ENCODE data around the gene RABL2B.

RABL2B gene

DNA sequence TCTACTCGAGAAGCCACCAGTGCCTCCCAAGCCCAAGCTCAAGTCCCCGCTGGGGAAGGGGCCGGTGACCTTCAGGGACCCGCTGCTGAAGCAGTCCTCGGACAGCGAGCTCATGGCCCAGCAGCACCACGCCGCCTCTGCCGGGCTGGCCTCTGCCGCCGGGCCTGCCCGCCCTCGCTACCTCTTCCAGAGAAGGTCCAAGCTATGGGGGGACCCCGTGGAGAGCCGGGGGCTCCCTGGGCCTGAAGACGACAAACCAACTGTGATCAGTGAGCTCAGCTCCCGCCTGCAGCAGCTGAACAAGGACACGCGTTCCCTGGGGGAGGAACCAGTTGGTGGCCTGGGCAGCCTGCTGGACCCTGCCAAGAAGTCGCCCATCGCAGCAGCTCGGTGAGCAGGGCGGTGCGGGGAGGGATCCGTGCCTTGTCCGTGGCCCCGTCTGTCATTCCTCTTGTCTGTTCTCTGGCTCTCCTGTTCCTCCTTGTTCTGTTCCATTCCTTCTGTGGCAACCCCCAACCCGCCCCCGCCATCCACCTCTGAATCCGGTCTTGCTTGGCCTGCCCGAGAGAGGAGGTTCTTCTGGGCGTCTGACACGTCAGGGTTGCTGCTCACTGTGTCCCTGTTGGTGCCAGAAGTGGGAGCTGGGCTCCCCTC lies 61.3 kb downstream of the RABL2B start:
- DNase-seq = no peak

DNA sequence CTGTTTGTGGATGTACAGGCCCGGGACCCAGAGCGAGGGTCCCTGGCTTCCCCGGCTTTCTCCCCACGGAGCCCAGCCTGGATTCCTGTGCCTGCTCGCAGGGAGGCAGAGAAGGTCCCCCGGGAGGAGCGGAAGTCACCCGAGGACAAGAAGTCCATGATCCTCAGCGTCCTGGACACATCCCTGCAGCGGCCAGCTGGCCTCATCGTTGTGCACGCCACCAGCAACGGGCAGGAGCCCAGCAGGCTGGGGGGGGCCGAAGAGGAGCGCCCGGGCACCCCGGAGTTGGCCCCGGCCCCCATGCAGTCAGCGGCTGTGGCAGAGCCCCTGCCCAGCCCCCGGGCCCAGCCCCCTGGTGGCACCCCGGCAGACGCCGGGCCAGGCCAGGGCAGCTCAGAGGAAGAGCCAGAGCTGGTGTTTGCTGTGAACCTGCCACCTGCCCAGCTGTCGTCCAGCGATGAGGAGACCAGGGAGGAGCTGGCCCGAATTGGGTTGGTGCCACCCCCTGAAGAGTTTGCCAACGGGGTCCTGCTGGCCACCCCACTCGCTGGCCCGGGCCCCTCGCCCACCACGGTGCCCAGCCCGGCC lies 62.1 kb downstream of the RABL2B start:
- no peak for DNase-seq

DNA sequence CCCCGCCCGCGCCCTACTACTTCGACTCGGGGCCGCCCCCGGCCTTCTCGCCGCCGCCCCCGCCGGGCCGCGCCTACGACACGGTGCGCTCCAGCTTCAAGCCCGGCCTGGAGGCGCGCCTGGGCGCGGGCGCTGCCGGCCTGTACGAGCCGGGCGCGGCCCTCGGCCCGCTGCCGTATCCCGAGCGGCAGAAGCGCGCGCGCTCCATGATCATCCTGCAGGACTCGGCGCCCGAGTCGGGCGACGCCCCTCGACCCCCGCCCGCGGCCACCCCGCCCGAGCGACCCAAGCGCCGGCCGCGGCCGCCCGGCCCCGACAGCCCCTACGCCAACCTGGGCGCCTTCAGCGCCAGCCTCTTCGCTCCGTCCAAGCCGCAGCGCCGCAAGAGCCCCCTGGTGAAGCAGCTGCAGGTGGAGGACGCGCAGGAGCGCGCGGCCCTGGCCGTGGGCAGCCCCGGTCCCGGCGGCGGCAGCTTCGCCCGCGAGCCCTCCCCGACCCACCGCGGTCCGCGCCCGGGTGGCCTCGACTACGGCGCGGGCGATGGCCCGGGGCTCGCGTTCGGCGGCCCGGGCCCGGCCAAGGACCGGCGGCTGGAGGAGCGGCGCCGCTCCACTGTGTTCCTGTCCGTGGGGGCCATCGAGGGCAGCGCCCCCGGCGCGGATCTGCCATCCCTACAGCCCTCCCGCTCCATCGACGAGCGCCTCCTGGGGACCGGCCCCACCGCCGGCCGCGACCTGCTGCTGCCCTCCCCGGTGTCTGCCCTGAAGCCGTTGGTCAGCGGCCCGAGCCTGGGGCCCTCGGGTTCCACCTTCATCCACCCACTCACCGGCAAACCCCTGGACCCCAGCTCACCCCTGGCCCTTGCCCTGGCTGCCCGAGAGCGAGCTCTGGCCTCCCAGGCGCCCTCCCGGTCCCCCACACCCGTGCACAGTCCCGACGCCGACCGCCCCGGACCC lies 62.9 kb downstream of the RABL2B start:
- DNase-seq = no peak

DNA sequence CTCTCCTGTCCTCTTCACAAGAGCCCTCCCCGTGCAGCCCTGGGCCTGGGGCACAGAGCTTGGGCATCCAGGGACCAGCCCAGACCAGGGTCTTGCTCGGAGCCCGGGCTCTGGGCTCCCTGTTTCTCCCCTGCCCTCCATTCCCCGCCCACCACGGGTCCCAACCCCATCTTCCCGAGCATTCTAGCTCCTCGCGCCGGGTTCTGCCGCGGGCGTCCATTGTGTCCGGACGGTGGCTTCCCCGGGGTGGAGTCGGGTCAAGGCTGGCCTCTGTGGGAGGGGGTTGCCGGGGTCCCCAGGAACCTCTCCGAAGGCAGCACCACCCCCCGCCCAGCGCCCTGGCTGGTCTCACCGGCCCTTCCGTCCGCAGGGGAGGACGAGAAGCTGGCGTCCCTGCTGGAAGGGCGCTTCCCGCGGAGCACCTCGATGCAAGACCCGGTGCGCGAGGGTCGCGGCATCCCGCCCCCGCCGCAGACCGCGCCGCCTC lies 63.6 kb downstream of the RABL2B start:
- no peak for DNase-seq

DNA sequence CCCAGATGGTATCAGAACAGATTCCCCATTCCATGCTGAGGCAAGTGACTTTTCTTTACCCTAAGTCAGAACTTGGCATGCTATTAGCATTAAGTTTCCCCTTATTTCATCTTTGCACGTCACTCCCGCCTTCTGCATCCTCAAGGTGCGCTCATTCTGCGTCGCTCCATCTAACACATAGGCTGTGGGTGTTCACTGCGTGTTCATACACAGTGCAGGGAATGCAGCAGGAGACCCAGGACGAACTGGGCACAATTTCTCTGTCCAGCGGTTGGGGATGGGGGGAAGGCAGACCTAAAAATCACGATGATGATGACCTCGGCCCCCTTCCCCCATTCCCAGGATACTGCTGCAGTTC lies 65.1 kb downstream of the RABL2B start:
- DNase-seq = no peak

DNA sequence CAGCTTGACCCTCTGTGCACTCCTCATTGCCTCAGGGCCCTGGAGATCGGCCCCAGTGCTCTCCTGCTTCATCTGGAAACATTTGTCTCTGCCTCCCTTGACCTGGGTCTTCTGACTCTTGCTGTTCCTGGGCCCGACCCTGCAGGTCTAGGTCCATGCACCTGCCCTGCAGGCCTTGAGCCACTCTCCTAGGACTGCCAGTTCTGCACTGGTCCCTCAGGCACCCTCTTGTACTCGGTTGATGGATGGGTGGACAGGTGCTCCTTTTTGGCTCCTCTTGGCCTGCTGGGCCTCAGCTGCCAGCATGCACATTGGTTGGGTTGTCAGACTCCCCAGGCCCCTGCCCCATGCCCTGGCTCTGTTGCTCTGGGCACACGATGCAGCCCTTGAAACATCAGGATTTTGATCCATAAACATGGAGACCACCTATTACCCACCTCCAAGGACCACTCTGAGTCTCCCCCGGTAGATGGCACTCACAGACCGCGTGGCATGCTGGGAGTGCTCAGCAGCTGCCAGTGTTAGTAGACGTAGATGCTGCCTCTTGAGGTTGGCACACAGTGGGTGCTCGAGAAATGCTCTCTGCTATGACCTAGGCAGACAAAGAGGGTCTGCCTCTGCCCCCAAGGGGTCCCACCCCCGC lies 65.6 kb downstream of the RABL2B start:
- DNase-seq = no peak

Measured in activated naive CD4-positive, alpha-beta T cell treated with anti-CD3 and anti-CD28 coated beads, Interleukin-2, amount 50 U/mL, for 16 hours (primary cell).